ENCODE measurements around the gene DNAJC7. TPM values are rescaled to one million over a fixed set of nuclear protein-coding genes. Genes with fewer than 3 reads are reported as not detected.
A peak's percentile ranks its signal among the peaks of the same experiment; 100 is the strongest.
"Not testable (repeated sequence)": the region's sequence is repeated elsewhere in the genome, so short reads cannot be mapped to it uniquely, and the experiment has no call there.

The DNAJC7 gene
- total RNA-seq, 1 experiment from 2014 or later = 83.1 TPM

DNA sequence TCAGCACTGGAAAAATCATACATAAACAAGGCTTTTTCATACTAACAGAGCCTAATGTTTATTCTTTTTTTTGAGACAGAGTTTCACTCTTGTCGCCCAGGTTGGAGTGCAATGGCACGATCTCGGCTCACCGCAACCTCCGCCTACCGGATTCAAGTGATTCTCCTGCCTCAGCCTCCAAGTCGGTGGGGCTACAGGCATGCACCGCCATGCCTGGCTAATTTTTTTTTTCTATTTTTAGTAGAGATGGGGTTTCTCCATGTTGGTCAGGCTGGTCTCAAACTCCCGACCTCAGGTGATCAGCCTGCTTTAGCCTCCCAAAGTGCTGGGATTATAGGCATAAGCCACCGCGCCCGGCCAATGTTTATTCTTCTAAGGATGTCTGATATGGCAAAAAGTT is 3.5 kb downstream of the DNAJC7 start:
- not testable (repeated sequence) for DNase-seq (ENCODE audit: low read depth)

DNA sequence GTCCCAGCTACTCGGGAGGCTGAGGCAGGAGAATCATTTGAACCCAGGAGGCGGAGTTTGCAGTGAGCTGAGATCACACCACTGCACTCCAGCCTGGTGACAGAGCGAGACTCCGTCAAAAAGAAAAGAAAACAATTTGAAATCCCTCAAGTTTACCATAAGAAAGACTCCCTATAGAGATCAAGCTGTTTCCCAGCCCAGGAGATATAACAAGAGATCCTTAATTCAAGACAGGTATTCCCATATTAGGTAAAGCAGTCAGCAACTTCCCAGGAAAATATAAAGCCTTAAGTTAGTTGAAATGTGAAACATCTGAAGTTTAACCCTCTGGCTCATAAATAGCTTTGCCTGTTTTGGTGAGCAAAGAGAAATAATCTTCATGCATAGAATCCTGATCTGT is 4.9 kb downstream of the DNAJC7 start:
- DNase-seq (ENCODE audit: low read depth) = not testable (repeated sequence)

- peak; percentile 50 for DNase-seq (ENCODE audit: low read depth)
Observed at GRCh38 chr17:42010898-42011516, 6.2 kb downstream of the DNAJC7 start.

DNA sequence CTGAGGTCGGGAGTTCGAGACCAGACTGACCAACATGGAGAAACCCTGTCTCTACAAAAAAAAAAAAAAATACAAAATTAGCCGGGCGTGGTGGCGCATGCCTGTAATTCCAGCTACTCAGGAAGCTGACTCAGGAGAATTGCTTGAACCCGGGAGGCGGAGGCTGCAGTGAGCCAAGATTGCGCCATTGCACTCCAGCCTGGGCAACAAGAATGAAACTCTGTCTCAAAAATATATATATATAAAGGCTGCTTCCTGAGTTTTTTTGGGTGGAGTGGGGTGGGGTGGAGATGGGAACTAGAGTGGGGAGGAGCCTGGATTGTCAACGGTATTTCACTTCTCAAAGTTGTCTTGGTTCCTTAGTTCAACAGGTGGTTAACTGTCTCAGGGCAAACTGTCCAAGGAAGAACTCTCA is 7.0 kb downstream of the DNAJC7 start:
- DNase-seq (ENCODE audit: low read depth) = peak; percentile 26

DNA sequence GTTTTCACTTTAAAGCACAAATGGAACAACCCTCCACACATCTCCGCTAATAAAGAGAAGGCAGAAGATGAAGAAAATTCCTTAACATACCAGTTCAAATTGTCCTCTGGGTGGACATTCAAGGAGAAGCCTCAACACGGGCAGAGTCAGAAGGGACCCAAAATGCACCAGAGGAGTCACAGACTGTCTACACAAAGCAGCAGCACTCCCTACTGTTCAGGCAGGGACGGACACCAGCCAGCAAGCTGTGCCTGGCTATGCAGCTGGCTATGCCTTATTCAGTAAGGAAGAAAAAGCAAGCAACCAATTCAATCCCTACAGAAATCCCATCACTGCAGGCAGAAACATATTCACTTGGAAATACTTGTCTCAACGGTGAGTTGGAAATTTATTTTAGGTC is 8.1 kb downstream of the DNAJC7 start:
- DNase-seq (ENCODE audit: low read depth) = no peak

DNA sequence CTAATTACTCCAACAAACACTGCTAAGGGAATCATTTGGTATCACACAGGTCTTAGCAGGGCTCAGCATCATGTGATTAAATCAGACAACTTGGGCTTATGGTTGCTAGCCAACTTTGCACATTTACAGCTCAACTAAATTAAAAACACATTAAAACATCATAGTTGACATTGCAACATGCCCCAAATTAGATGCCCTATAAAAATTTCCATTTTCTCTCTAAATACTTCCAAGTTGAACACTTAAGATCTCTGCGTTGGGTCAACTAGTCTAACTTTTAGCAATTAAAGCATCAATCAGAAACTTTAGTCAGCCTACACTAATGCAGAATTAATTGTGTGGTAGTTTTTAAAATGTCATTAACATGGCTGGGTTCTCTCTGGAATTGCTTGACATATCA is 12.1 kb downstream of the DNAJC7 start:
- no peak for DNase-seq (ENCODE audit: low read depth)

DNA sequence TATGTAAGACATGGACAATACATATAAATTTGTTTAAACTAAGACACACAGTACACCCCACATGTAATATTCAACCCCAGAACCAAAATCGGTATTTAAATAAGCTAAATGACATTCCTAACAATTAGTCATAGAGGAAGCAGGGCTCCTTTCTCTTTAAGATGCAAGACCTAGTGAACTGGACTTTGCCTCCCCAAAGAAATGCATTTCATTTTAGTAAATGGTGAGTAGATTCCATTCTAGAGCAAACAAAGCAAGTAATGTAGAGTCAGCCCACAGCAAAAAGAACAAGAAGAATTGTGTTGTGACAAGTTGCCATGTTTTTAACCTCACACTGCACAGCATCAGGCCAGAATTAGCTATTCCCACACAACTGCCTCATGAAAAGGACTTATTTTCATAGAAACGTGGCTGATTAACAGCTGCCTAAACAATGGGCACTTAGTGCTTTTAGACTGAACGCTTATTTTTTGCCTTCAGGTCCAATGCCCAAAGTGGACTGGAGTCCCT is 14.4 kb downstream of the DNAJC7 start:
- DNase-seq (ENCODE audit: low read depth) = peak; percentile 61

GRCh38 chr17:42002175-42002791 is 15.0 kb downstream of the DNAJC7 start:
- DNase-seq (ENCODE audit: low read depth) = no peak

DNA sequence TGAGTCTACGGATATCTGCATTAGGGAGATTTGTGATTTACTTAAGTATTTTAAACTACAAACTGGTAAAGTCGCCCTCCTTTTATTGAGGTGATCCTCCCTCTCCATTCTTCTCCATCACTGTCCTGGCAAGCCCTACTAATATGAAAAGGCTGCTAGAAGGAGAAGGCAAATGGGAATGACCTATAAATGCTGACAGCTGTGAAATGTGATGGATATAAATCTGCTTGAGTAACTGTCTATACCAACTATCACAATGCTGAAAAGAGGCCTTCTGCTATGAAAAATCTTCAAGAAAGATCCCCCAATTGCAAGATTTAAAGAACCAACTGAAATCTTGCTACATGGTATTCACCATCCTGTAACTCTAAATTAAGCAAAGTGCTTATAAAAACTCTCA is 15.5 kb downstream of the DNAJC7 start:
- DNase-seq (ENCODE audit: low read depth) = no peak

DNA sequence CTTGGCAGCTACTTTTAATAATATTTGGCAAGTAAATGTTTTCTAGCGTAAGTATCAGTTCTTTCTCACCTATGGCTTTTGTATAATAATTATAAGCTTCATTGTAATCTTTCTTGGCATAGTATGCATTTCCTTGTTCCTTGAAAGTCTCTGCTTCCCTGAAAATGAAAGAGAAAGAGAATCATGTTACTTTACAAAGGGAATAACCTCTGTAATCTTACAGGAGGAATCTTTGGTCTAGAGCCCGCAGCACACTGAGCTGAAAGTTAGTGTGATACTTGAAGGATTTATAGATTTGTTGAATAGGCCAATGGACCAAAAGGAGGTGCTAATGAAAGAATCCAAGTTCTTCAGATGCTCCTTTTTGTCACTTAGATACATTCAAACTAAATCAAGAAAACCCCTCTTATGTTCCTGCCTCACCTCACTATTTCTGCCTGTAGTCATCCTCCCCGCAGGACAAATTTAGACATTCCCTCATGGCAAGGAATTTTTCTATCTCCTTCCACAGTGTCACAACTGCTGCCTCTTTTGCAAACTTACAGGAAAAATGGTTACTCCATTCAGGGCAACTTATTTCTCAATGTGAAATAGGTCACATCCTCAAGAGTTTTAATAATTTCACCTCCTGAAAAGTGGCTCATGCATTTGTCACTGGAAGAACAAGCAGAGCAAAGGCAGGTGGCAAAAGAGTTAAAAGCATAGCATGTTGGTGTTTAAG is 16.7 kb downstream of the DNAJC7 start:
- no peak for DNase-seq (ENCODE audit: low read depth)

DNA sequence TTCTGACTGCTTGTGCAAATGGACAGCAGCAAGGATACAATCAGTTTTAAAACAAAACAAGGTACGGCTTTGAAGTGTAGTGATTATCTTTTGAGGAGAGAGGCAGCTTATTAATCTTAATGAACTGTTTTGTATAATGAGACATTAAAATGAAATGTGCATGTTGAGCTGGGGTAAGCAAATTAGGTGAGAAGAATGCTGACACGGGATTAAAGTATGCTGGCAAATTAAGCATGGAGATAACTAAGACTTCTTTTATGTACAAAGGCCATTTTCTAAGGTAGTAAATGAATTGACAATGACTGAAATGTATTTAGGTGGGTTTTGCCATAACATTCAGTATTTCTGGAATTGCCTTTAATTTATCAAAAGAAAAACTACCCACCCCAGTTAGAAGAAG is 18.7 kb downstream of the DNAJC7 start:
- DNase-seq (ENCODE audit: low read depth) = no peak

DNA sequence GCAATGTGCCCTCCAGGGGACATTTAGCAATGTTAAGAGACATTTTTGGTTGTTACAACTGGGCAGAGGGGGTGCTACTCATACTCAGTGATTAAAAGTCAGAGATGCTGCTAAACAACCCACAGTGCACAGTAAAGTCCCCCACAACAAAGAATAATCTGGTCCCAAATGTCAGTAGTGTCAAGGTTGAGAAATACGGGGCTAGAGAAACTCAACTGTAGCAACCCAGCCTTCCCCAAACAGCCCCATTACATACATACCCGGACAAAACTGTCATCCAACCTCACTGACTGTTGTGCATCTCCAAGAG is 20.4 kb downstream of the DNAJC7 start:
- no peak for DNase-seq (ENCODE audit: low read depth)

- peak; percentile 84 for DNase-seq (ENCODE audit: low read depth)
Observed at GRCh38 chr17:41992576-41992975, 24.7 kb downstream of the DNAJC7 start.

GRCh38 chr17:41989702-41990419 is 27.4 kb downstream of the DNAJC7 start:
- no peak for DNase-seq (ENCODE audit: low read depth)

GRCh38 chr17:41988418-41988817 is 28.8 kb downstream of the DNAJC7 start:
- DNase-seq (ENCODE audit: low read depth) = no peak

DNA sequence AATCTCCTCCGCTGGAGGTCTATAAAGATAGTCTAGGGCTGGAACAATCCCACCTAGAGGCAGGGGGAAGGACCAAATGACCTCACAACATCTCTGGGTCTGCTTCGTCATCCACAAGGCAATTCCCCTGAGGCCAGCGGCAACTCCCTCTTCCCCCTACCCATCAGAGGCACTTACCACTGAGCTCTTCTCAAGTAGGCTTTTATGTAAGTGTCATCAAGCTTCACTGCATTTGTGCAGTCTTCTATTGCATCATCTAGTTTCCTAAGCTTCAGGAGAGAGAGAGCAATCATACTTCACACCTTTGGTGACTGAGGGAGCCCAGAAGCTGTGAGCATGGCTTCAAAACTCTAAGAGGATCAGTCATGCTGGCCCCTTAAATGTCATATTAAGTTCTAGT is 29.6 kb downstream of the DNAJC7 start:
- DNase-seq (ENCODE audit: low read depth) = no peak

- DNase-seq (ENCODE audit: low read depth) = no peak
Observed at GRCh38 chr17:41986634-41987033, 30.6 kb downstream of the DNAJC7 start.

GRCh38 chr17:41985919-41986318 is 31.3 kb downstream of the DNAJC7 start:
- DNase-seq (ENCODE audit: low read depth) = no peak

DNA sequence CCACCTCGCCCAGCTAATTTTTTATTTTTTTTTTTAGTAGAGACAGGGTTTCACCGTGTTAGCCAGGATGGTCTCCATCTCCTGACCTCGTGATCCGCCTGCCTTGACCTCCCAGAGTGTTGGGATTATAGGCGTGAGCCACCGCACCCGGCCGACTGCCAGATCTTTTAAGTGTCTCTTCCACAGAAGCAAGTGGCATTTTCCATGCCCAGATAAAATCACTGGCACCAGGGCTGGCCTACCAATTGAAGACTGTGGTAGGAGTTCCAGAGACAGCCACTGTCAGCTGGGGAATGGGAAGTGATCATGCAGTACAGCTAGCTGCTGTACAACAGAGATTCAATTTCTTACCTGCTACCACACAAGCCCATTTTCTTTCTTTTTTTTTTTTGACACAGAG is 32.8 kb downstream of the DNAJC7 start:
- DNase-seq (ENCODE audit: low read depth) = no peak

- DNase-seq (ENCODE audit: low read depth) = no peak
Observed at GRCh38 chr17:41982026-41982760, 35.0 kb downstream of the DNAJC7 start.

DNA sequence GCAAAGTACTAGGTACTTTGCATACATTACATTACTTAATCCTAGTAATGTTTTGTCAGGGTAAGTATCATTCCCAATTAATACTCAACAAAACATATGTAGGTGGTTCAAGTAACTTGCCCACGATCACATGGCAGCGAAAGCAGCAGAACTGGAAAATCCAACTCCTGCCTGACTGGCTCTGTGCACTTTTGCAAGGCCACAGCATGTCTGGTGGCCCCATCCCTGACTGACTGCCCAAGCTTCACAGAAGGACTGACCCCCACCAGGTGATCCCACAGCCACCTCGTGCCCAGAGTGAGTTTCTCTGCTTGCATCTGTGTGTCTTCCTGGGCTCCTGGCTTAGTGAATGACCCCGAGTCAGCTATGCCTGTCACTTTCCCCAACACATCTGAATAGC is 39.2 kb downstream of the DNAJC7 start:
- DNase-seq (ENCODE audit: low read depth) = no peak

Data from LHCN-M2 (cell line).